HepG2 (cell line): ENCODE measurements around the gene ARHGEF3. TPM values are rescaled to one million over a fixed set of nuclear protein-coding genes. Genes with fewer than 3 reads are reported as not detected.
A peak's percentile ranks its signal among the peaks of the same experiment; 100 is the strongest.

Experiments
- CC2D1A ChIP-seq: sonication (generic); formaldehyde crosslinking; IDR thresholded peaks from 2 replicates; pipeline ENCODE4 v1.8.1; 2023; ENCODE audit warnings: mild to moderate bottlenecking, missing genetic modification reagents
- CERS6 ChIP-seq: sonication (generic); formaldehyde crosslinking; IDR thresholded peaks from 2 replicates; pipeline ENCODE4 v1.5.0; 2020; ENCODE audit warnings: missing genetic modification reagents
- MAFK ChIP-seq, 2 experiments: IDR thresholded peaks in 1 of 2; conservative IDR thresholded peaks in 1 of 2; 2 replicates each; pipeline ENCODE4 v1.6.1; 2011; ENCODE audit warnings: improper control_type of control experiment in 2 of 2, low read length in 2 of 2
- MNT ChIP-seq: fragments of 450-650 bp; IDR thresholded peaks from 2 replicates; pipeline ENCODE4 v1.6.1; 2016
- MZF1 ChIP-seq: sonication (generic); formaldehyde crosslinking; IDR thresholded peaks from 2 replicates; pipeline ENCODE4 v1.8.1; 2023; ENCODE audit warnings: mild to moderate bottlenecking, missing genetic modification reagents, borderline replicate concordance
- NCOR1 ChIP-seq: fragments of 200-600 bp; sonication (generic); IDR thresholded peaks from 2 replicates; pipeline ENCODE4 v1.7.0; 2017; ENCODE audit warnings: antibody characterized with exemption, low read length, borderline replicate concordance
- NR0B2 ChIP-seq: sonication (generic); formaldehyde crosslinking; IDR thresholded peaks from 2 replicates; pipeline ENCODE4 v1.4.0; 2020; ENCODE audit warnings: mild to moderate bottlenecking, missing genetic modification reagents
- SIN3B ChIP-seq: fragments of 150-350 bp; IDR thresholded peaks from 2 replicates; pipeline ENCODE4 v1.6.1; 2014; ENCODE audit warnings: low read length
- SMAD9 ChIP-seq: sonication (generic); formaldehyde crosslinking; IDR thresholded peaks from 2 replicates; pipeline ENCODE4 v1.5.1; 2020; ENCODE audit warnings: mild to moderate bottlenecking, missing genetic modification reagents
- SRSF9 ChIP-seq: fragments of 200-400 bp; formaldehyde crosslinking; IDR thresholded peaks from 2 replicates; pipeline ENCODE4 v1.6.1; 2018; ENCODE audit warnings: borderline replicate concordance, mild to moderate bottlenecking, low read depth, low read length; ENCODE audit not compliant: insufficient read depth, poor library complexity, severe bottlenecking
- ZNF251 ChIP-seq: sonication (generic); formaldehyde crosslinking; IDR thresholded peaks from 2 replicates; pipeline ENCODE4 v1.9.0; 2021; ENCODE audit warnings: mild to moderate bottlenecking, missing genetic modification reagents
- polyA plus RNA-seq, 8 experiments: library from polyadenylated mRNA; depleted of rRNA in 3 of 8; stranded (reverse) in 7 of 8; unstranded in 1 of 8; fragments of >200 nt; fragmentation: Illumina TruSeq in 4 of 8; extraction: Trizol in 4 of 8; gene quantifications; 2 replicates each; pipeline versions ENCODE4 v1.2.1 to v1.2.3, GENCODE V29; 2011 to 2016; ENCODE audit warnings: low read depth in 4 of 8, missing spikeins in 1 of 8, mixed read lengths in 1 of 8; ENCODE audit not compliant: insufficient read depth in 1 of 8
- total RNA-seq, 5 experiments: library from RNA; depleted of rRNA; stranded (reverse); fragments of >200 nt; fragmentation: Illumina TruSeq; extraction: Trizol; gene quantifications; 2 replicates each; pipeline ENCODE4 v1.2.3, GENCODE V29; 2016; ENCODE audit warnings: low read depth in 1 of 5

The ARHGEF3 gene
- total and polyA plus RNA-seq, 2 of the 13 experiments (the other 11 are each of a cell fraction or from before 2014, with no cell fraction given) = 14.8 to 23.1 TPM

- TF ChIP-seq SRSF9 = no peak
- no peak for TF ChIP-seq MAFK (conservative IDR thresholded peaks at IDR 0.05 in 1 of 2, IDR thresholded peaks at IDR 0.05 in 1 of 2; ENCODE audit: low read length in 2 of 2)
- TF ChIP-seq CC2D1A (CRISPR knock-in tag) = peak; percentile 93; the same call in 1 of the 2 replicates
- no peak for TF ChIP-seq MZF1
- no peak for TF ChIP-seq MNT
- TF ChIP-seq NCOR1 = no peak
- TF ChIP-seq ZNF251 (CRISPR knock-in tag) = no peak
- 0 out of 2 replicates have a peak, but pooled peaks have one; percentile 76 for TF ChIP-seq CERS6 (CRISPR knock-in tag)
- TF ChIP-seq SMAD9 (CRISPR knock-in tag) = peak; percentile 89; the same call in 1 of the 2 replicates
- peak; percentile 81; the same call in 1 of the 2 replicates for TF ChIP-seq NR0B2 (CRISPR knock-in tag)
- TF ChIP-seq SIN3B = no peak
Observed at GRCh38 chr3:56683122-56683817, 118.5 kb downstream of the ARHGEF3 start, which contains the start of gene TASOR (continued).
